GM18508 (cell line): ENCODE measurements around the gene POLR1A.

Source experiments
- ATAC-seq: cut with Tn5 transposase; IDR thresholded peaks from one replicate; pipeline ENCODE4 v1.9.1; 2021; ENCODE audit warnings: moderate number of reproducible peaks; ENCODE audit not compliant: insufficient read depth, unreplicated experiment

Gene POLR1A

GRCh38 chr2:85987266-85988174 lies 118.2 kb downstream of the POLR1A start:
- ATAC-seq = no peak

GRCh38 chr2:85986121-85986520 lies 119.6 kb downstream of the POLR1A start:
- no peak for ATAC-seq

GRCh38 chr2:85984788-85985187 lies 120.9 kb downstream of the POLR1A start:
- no peak for ATAC-seq

GRCh38 chr2:85983766-85984165 lies 121.9 kb downstream of the POLR1A start:
- ATAC-seq = no peak

- ATAC-seq = no peak
These were observed 124.0 kb downstream of the POLR1A start for GRCh38 chr2:85981579-85982247.

GRCh38 chr2:85978883-85979780 lies 126.6 kb downstream of the POLR1A start:
- ATAC-seq = no peak

- ATAC-seq = no peak
These were observed 129.4 kb downstream of the POLR1A start for GRCh38 chr2:85976106-85976920.

GRCh38 chr2:85975581-85975980 lies 130.1 kb downstream of the POLR1A start:
- no peak for ATAC-seq

- no peak for ATAC-seq
These were observed 131.3 kb downstream of the POLR1A start for GRCh38 chr2:85974390-85974789.

GRCh38 chr2:85972355-85972754 lies 133.3 kb downstream of the POLR1A start:
- ATAC-seq = no peak

- no peak for ATAC-seq
These were observed 134.3 kb downstream of the POLR1A start for GRCh38 chr2:85971366-85971765.
